Heart right ventricle (tissue), 16 donors: ENCODE data around the gene RBM24. TPM values are rescaled to one million over a fixed set of nuclear protein-coding genes. Genes with fewer than 3 reads are reported as not detected.

Experiments
- ATAC-seq, 8 donors: fragments of 200-7000 bp; cut with Tn5 transposase; one replicate each; pipeline ENCODE4 v1.9.1; 2020; ENCODE audit warnings: mild to moderate bottlenecking in 8 of 8, moderate library complexity in 8 of 8, moderate number of reproducible peaks in 1 of 8
- DNase-seq, 2 donors: peaks; one replicate each; pipeline ENCODE4 v3.0.0-alpha.2; 2020
- H3K27ac ChIP-seq, 10 donors: fragments of 200-600 bp; sonication (generic) in 2 of 10; one replicate each; pipeline versions ENCODE4 v1.5.0 to v1.8.0; 2020 to 2022; ENCODE audit warnings: mild to moderate bottlenecking in 3 of 10
- H3K27me3 ChIP-seq, 7 donors: fragments of 200-600 bp; one replicate each; pipeline ENCODE4 v1.8.0; 2021 to 2022; ENCODE audit warnings: mild to moderate bottlenecking in 2 of 7
- H3K36me3 ChIP-seq, 9 donors: fragments of 200-600 bp; sonication (generic) in 1 of 9; one replicate each; pipeline versions ENCODE4 v1.5.0 to v1.8.0; 2020 to 2022; ENCODE audit warnings: mild to moderate bottlenecking in 2 of 9
- H3K4me1 ChIP-seq, 9 donors: fragments of 200-600 bp; sonication (generic) in 1 of 9; one replicate each; pipeline versions ENCODE4 v1.5.0 to v1.8.0; 2020 to 2022; ENCODE audit warnings: mild to moderate bottlenecking in 4 of 9
- H3K4me3 ChIP-seq, 10 donors: fragments of 200-600 bp; sonication (generic) in 2 of 10; one replicate each; pipeline versions ENCODE4 v1.5.0 to v1.8.0; 2020 to 2022; ENCODE audit warnings: mild to moderate bottlenecking in 7 of 10, moderate library complexity in 2 of 10
- H3K9me3 ChIP-seq, 11 donors: fragments of 200-600 bp in 10 of 11; sonication (generic) in 2 of 11; one replicate each; pipeline versions ENCODE4 v1.5.0 to v1.8.0; 2013 to 2022; ENCODE audit warnings: mild to moderate bottlenecking in 2 of 11, control low read depth in 1 of 11, moderate library complexity in 1 of 11
- CTCF ChIP-seq, 9 donors: fragments of 200-600 bp; sonication (generic) in 2 of 9; IDR thresholded peaks; one replicate each; pipeline versions ENCODE4 v1.5.0 to v1.8.0; 2021 to 2022; ENCODE audit warnings: antibody characterized with exemption in 9 of 9, mild to moderate bottlenecking in 5 of 9, moderate library complexity in 1 of 9
- WGBS, 2 donors: extraction: QIAGEN DNeasy Blood & Tissue Kit; methylation state at CpG; one replicate each; pipeline ENCODE4 v1.1.7; 2013; ENCODE audit warnings: inconsistent platforms in 1 of 2; 5-methylcytosine and 5-hydroxymethylcytosine counted together
- intact Hi-C, 10 donors: fragments of 100-400 bp; cut with DNase I; formaldehyde crosslinking; loops; one replicate each; pipeline versions ENCODE4 v1.11.1 to v1.14.2; 2022
- polyA plus RNA-seq, 2 donors: library from polyadenylated mRNA; stranded (reverse); fragments of 200-250 nt; gene quantifications; one replicate each; pipeline ENCODE4 v1.2.3, GENCODE V29; 2013
- total RNA-seq, 10 donors: library from RNA; stranded (reverse); fragmentation: NEBNext Ultra II Directional in 3 of 10; extraction: Animal tissue kit (Norgen Biotek cat#: 25700) in 3 of 10; gene quantifications; one replicate each; pipeline versions ENCODE4 v1.2.1 to v1.2.4, GENCODE V29; 2021 to 2023
- donor health status: Arrhythmogenic right ventricular cardiomyopathy.
- donor health status: ischemic (EF 13 %, LVEDD 7.1; RV severe dilation, severe dysfunction).
- donor health status: healthy with polysubstance abuse.
- donor health status: DM: no; HTN: yes; CAD: no.
- donor health status: DM: no; HTN: no; CAD: no.
- donor health status: ischemic (EF 25% LVEDD 6.9; RV normal size, moderate dysfunction).
- donor health status: ischemic (EF 25% LVEDD 5.7; RV mildly dilated, moderate dysfunction).
- donor health status: healthy.
- donor health status: DM: yes; HTN: yes; CAD: no.
- donor health status: Ischemic cardiomyopathy.
- donor health status: ischemic (EF 35%, LVEDD 5.7; RV mildly dilated, moderate dysfunction).
- donor health status: nonischemic (EF 11% LVEDD 7.7; RV severe dilation, severe dysfunction).
- donor health status: DM: yes; HTN: yes; CAD: no.
- donor health status: PGD.
- donor health status: ischemic (EF 29% LVEDD 5.4; RV normal size, mild dysfunction).
- donor health status: nonischemic (EF 23%, LVEDD 6.1; RV moderate dilation, normal function).

RBM24 gene
- total and polyA plus RNA-seq, 12 donors = 62.4 to 317 (median 194) TPM

- H3K27ac ChIP-seq = peak overlapping the region; percentile 69 to 96 (median 89)
- no peaks in the 10 kb centered on the region for H3K9me3 ChIP-seq
- H3K4me3 ChIP-seq = peak overlapping the region in 1 of 10 donors; percentile 6
- intact Hi-C loops = loop anchor here in 2 of 10 donors (5.0 to 10.0 kb wide), 2 partner anchors 111 to 114 kb away; no protein-coding TSS in a partner anchor
- DNase-seq (no peak), ATAC-seq (no peak)
- H3K36me3 ChIP-seq = no peaks in the 10 kb centered on the region
- TF ChIP-seq CTCF (IDR thresholded peaks at IDR 0.05) = no peak
- H3K27me3 ChIP-seq = peaks cover 0 to 53% (median 3%) of the 10 kb centered on the region in 7 donors
- peaks cover 0 to 15% (median 3%) of the 10 kb centered on the region in 9 donors for H3K4me1 ChIP-seq
- 47 to 56% methylated on average over 10 of the region's 10 CpGs for WGBS, 2 donors
Observed at GRCh38 chr6:17278289-17279063, 2.7 kb upstream of the RBM24 start.

- Histone ChIP-seq H3K27ac (peak overlapping the region; percentile 79 to 96 (median 90)), H3K4me3 (peak overlapping the region; percentile 27 to 85 (median 80)), H3K4me1 (peaks cover 0 to 15% (median 3%) of the 10 kb centered on the region in 9 donors), H3K9me3 (no peaks in the 10 kb centered on the region), H3K36me3 (no peaks in the 10 kb centered on the region), H3K27me3 (peaks cover 0 to 59% (median 3%) of the 10 kb centered on the region in 7 donors)
- peak; percentile 4 to 32 (median 15) for ATAC-seq
- no peak for DNase-seq
- TF ChIP-seq CTCF (IDR thresholded peaks at IDR 0.05) = no peak
- intact Hi-C loops = loop anchor here in 5 of 10 donors (5.0 to 10.0 kb wide), 7 partner anchors 113 to 305 kb away; partner anchors contain the start of gene CAP2 (in 2 of the 5)
- 20 to 32% methylated on average over 11 of the region's 11 CpGs for WGBS, 2 donors
Observed at GRCh38 chr6:17280138-17280537, 1.0 kb upstream of the RBM24 start.

- peak; percentile 61 to 76 for DNase-seq
- H3K27ac ChIP-seq = peak overlapping the region; percentile 79 to 96 (median 90)
Observed at GRCh38 chr6:17280552-17281090, 540 bp upstream of the RBM24 start.

More at GRCh38 chr6:17280552-17281090, 540 bp upstream of the RBM24 start:
- H3K36me3 ChIP-seq = no peaks in the 10 kb centered on the region
- intact Hi-C loops = loop anchor here in 5 of 10 donors (5.0 to 10.0 kb wide), 7 partner anchors 113 to 304 kb away; partner anchors contain the start of gene CAP2 (in 2 of the 5)
- peak; percentile 76 to 88 (median 82) for ATAC-seq
- peak in 4 of 9 donors; percentile 6 to 29 (median 18) for TF ChIP-seq CTCF (IDR thresholded peaks at IDR 0.05)
- 1 to 3% methylated on average over 45 to 54 of the region's 55 CpGs for WGBS, 2 donors
- H3K9me3 ChIP-seq = no peaks in the 10 kb centered on the region
- H3K27me3 ChIP-seq = peaks cover 0 to 59% (median 3%) of the 10 kb centered on the region in 7 donors
- H3K4me1 ChIP-seq = peaks cover 0 to 15% (median 3%) of the 10 kb centered on the region in 9 donors
- peak overlapping the region; percentile 27 to 85 (median 80) for H3K4me3 ChIP-seq
